ENCODE measurements around the gene ARHGAP6.

ARHGAP6 gene

GRCh38 chrX:11458170-11458569, 207.6 kb downstream of the ARHGAP6 start:
- DNase-seq, result no peak

- DNase-seq, result no peak
Measured at GRCh38 chrX:11451151-11451550, 214.6 kb downstream of the ARHGAP6 start.

GRCh38 chrX:11450354-11450753, 215.4 kb downstream of the ARHGAP6 start:
- DNase-seq, result no peak

- DNase-seq, result no peak
Measured at GRCh38 chrX:11449613-11450012, 216.1 kb downstream of the ARHGAP6 start.

- no peak for DNase-seq
Measured at GRCh38 chrX:11447418-11447817, 218.3 kb downstream of the ARHGAP6 start.

GRCh38 chrX:11446949-11447348, 218.8 kb downstream of the ARHGAP6 start:
- no peak for DNase-seq

- no peak for DNase-seq
Measured at GRCh38 chrX:11446336-11446735, 219.4 kb downstream of the ARHGAP6 start.

- no peak for DNase-seq
Measured at GRCh38 chrX:11445540-11445939, 220.2 kb downstream of the ARHGAP6 start.

GRCh38 chrX:11444052-11444451, 221.7 kb downstream of the ARHGAP6 start:
- no peak for DNase-seq

GRCh38 chrX:11439846-11440245, 225.9 kb downstream of the ARHGAP6 start:
- no peak for DNase-seq

GRCh38 chrX:11438767-11439166, 227.0 kb downstream of the ARHGAP6 start:
- DNase-seq, result no peak

GRCh38 chrX:11438380-11438723, 227.4 kb downstream of the ARHGAP6 start:
- no peak for DNase-seq

- no peak for DNase-seq
Measured at GRCh38 chrX:11437642-11438379, 227.9 kb downstream of the ARHGAP6 start.

- no peak for DNase-seq
Measured at GRCh38 chrX:11435568-11435967, 230.2 kb downstream of the ARHGAP6 start.

- no peak for DNase-seq
Measured at GRCh38 chrX:11434607-11435006, 231.1 kb downstream of the ARHGAP6 start.

- no peak for DNase-seq
Measured at GRCh38 chrX:11431786-11432185, 233.9 kb downstream of the ARHGAP6 start.

- no peak for DNase-seq
Measured at GRCh38 chrX:11430271-11430670, 235.4 kb downstream of the ARHGAP6 start.

GRCh38 chrX:11429538-11430085, 236.1 kb downstream of the ARHGAP6 start:
- DNase-seq, result no peak

- no peak for DNase-seq
Measured at GRCh38 chrX:11427453-11428071, 238.2 kb downstream of the ARHGAP6 start.

GRCh38 chrX:11426712-11427452, 238.8 kb downstream of the ARHGAP6 start:
- no peak for DNase-seq

GRCh38 chrX:11424903-11425674, 240.6 kb downstream of the ARHGAP6 start:
- no peak for DNase-seq

GRCh38 chrX:11423949-11424348, 241.8 kb downstream of the ARHGAP6 start:
- DNase-seq, result no peak

- no peak for DNase-seq
Measured at GRCh38 chrX:11423362-11423818, 242.3 kb downstream of the ARHGAP6 start.

Measured in NCI-H526 (cell line).